Liver (tissue), 3 donors: Measurements from ENCODE around the gene RAET1G.

Experiments used
- GABPA ChIP-seq, 2 donors: IDR thresholded peaks in 1 of 2; conservative IDR thresholded peaks in 1 of 2; 2 replicates each; pipeline ENCODE4 v1.6.1; 2016; ENCODE audit warnings: antibody characterized with exemption in 2 of 2, mild to moderate bottlenecking in 1 of 2, moderate library complexity in 1 of 2
- HNF4A ChIP-seq, 2 donors: conservative IDR thresholded peaks; 2 replicates each; pipeline ENCODE4 v1.6.1; 2016; ENCODE audit warnings: antibody characterized with exemption in 2 of 2, mild to moderate bottlenecking in 2 of 2
- JUND ChIP-seq, 2 donors: IDR thresholded peaks; 2 replicates each; pipeline ENCODE4 v1.6.1; 2016; ENCODE audit warnings: antibody characterized with exemption in 2 of 2
- RAD21 ChIP-seq, 2 donors: IDR thresholded peaks; 2 replicates each; pipeline ENCODE4 v1.6.1; 2016; ENCODE audit warnings: antibody characterized with exemption in 2 of 2, mild to moderate bottlenecking in 2 of 2
- SP1 ChIP-seq: IDR thresholded peaks from 2 replicates; pipeline ENCODE4 v1.6.1; 2018; ENCODE audit warnings: antibody characterized with exemption, mild to moderate bottlenecking
- TAF1 ChIP-seq: conservative IDR thresholded peaks from 2 replicates; pipeline ENCODE4 v1.6.1; 2016; ENCODE audit warnings: antibody characterized with exemption, mild to moderate bottlenecking
- TF ChIP-seq, protein P1 (sequence below): IDR thresholded peaks from 2 replicates; pipeline ENCODE4 v1.6.1; 2016; ENCODE audit warnings: antibody characterized with exemption
- TF ChIP-seq, protein P2 (sequence below): fragments of 150-350 bp; IDR thresholded peaks from 2 replicates; pipeline ENCODE4 v1.5.1; 2017; ENCODE audit warnings: improper control_type of control experiment, low read depth, low read length; ENCODE audit not compliant: missing input control
- TF ChIP-seq, protein P3 (sequence below): IDR thresholded peaks from 2 replicates; pipeline ENCODE4 v1.6.1; 2016; ENCODE audit warnings: antibody characterized with exemption
- TF ChIP-seq, protein P4 (sequence below): IDR thresholded peaks from 2 replicates; pipeline ENCODE4 v1.6.1; 2016; ENCODE audit warnings: antibody characterized with exemption
- donor health status: healthy.
- donor health status: healthy.

DNA sequence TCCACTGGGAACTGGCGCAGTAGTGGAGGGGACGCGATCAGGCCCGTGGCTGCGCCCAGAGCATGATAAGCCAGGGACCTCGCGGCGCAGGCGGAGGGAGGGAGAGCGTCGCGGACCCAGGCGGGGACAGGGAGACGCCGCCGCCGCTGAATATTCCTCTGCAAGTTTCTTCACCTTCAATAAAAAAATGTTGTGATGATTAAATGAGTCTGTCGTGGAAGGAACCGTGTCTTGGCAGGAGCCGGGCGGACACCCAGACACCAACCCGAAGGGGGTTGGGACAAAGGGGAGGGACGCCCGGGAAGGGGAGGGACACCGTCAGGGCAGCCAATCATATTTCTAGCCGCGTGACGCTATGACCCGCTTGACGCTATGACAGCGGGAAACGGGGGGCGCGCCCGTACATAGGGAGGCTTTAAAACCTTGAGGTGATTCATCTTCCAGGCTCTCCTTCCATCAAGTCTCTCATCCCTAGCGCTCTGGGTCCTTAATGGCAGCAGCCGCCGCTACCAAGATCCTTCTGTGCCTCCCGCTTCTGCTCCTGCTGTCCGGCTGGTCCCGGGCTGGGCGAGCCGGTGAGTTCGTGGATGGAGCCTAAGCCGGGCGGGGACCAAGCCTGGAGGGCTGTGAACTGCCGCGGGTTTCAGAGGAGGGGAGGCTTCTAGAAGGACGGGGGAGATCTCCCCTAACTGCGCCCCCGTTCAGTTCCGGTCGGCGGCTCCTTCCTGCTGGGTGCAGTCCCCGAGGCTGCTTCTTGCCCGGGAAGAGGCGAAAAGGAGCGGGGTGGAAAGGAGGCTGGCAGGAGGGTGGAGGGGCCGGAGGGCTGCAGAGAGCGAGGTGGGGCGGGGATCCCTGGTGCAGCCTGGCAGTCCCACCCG is 18.9 kb upstream of the RAET1G start, which contains the start of gene ULBP2:
- TF ChIP-seq, protein P1, sequence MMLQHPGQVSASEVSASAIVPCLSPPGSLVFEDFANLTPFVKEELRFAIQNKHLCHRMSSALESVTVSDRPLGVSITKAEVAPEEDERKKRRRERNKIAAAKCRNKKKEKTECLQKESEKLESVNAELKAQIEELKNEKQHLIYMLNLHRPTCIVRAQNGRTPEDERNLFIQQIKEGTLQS: no peak
- TF ChIP-seq, protein P2, sequence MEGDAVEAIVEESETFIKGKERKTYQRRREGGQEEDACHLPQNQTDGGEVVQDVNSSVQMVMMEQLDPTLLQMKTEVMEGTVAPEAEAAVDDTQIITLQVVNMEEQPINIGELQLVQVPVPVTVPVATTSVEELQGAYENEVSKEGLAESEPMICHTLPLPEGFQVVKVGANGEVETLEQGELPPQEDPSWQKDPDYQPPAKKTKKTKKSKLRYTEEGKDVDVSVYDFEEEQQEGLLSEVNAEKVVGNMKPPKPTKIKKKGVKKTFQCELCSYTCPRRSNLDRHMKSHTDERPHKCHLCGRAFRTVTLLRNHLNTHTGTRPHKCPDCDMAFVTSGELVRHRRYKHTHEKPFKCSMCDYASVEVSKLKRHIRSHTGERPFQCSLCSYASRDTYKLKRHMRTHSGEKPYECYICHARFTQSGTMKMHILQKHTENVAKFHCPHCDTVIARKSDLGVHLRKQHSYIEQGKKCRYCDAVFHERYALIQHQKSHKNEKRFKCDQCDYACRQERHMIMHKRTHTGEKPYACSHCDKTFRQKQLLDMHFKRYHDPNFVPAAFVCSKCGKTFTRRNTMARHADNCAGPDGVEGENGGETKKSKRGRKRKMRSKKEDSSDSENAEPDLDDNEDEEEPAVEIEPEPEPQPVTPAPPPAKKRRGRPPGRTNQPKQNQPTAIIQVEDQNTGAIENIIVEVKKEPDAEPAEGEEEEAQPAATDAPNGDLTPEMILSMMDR: no peak
- no peak for TF ChIP-seq RAD21 (IDR thresholded peaks at IDR 0.05)
- peak in 1 of 2 donors; percentile 15 for TF ChIP-seq JUND (IDR thresholded peaks at IDR 0.05)
- TF ChIP-seq, protein P3, sequence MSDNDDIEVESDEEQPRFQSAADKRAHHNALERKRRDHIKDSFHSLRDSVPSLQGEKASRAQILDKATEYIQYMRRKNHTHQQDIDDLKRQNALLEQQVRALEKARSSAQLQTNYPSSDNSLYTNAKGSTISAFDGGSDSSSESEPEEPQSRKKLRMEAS: no peak
- TF ChIP-seq GABPA (IDR thresholded peaks at IDR 0.05 in 1 of 2, conservative IDR thresholded peaks at IDR 0.05 in 1 of 2): no peak
- TF ChIP-seq HNF4A (conservative IDR thresholded peaks at IDR 0.05): no peak
- TF ChIP-seq, protein P4, sequence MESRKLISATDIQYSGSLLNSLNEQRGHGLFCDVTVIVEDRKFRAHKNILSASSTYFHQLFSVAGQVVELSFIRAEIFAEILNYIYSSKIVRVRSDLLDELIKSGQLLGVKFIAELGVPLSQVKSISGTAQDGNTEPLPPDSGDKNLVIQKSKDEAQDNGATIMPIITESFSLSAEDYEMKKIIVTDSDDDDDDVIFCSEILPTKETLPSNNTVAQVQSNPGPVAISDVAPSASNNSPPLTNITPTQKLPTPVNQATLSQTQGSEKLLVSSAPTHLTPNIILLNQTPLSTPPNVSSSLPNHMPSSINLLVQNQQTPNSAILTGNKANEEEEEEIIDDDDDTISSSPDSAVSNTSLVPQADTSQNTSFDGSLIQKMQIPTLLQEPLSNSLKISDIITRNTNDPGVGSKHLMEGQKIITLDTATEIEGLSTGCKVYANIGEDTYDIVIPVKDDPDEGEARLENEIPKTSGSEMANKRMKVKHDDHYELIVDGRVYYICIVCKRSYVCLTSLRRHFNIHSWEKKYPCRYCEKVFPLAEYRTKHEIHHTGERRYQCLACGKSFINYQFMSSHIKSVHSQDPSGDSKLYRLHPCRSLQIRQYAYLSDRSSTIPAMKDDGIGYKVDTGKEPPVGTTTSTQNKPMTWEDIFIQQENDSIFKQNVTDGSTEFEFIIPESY: no peak
- no peak for TF ChIP-seq TAF1
- peak; percentile 21 for TF ChIP-seq SP1
